GM23338 (cell line): ENCODE results near the gene PWP2.

ENCODE experiments used
- EZH2 ChIP-seq: fragments of 200-600 bp; sonication (generic); IDR thresholded peaks from one replicate; pipeline ENCODE4 v1.8.0; 2017; ENCODE audit warnings: antibody characterized with exemption, mild to moderate bottlenecking, low read depth; ENCODE audit not compliant: unreplicated experiment
- EZH2phosphoT487 ChIP-seq: fragments of 200-600 bp; sonication (generic); IDR thresholded peaks from one replicate; pipeline ENCODE4 v1.8.1; 2018; ENCODE audit warnings: antibody characterized with exemption; ENCODE audit not compliant: unreplicated experiment
- POLR2AphosphoS5 ChIP-seq: IDR thresholded peaks from 2 replicates; pipeline ENCODE4 v1.6.1; 2016; ENCODE audit warnings: antibody characterized with exemption, low read depth
- TF ChIP-seq, protein P1 (sequence below), 2 experiments: fragments of 200-600 bp in 1 of 2; sonication (generic) in 1 of 2; conservative IDR thresholded peaks; 2 replicates each; pipeline versions ENCODE4 v1.5.1 to v1.6.1; 2016 to 2017; ENCODE audit warnings: antibody characterized with exemption in 2 of 2, low read depth in 2 of 2, mild to moderate bottlenecking in 2 of 2, moderate library complexity in 1 of 2
- TF ChIP-seq, protein P2 (sequence below): IDR thresholded peaks from one replicate; pipeline ENCODE4 v1.6.1; 2018; ENCODE audit warnings: antibody characterized with exemption; ENCODE audit not compliant: unreplicated experiment

DNA sequence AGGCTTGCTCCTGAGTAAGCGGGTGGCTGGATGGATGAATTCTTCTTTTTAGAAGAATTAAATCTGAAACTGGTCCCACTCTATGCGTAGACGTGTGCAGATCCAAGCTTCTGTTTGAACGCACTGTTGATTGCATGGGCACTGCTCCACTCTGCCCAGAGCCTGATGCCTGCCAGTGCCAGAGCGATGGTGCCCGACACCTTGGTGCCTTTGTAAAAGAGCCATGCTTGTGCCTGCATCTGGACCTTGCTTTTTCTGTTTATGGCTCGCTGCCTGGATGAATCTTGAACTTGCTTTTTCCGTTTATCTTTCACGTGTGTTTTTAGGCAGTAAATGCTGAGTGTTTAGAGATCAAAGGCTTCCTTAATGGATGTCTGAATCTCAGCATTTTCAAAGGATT lies 15.0 kb upstream of the PWP2 start:
- TF ChIP-seq, protein P1, sequence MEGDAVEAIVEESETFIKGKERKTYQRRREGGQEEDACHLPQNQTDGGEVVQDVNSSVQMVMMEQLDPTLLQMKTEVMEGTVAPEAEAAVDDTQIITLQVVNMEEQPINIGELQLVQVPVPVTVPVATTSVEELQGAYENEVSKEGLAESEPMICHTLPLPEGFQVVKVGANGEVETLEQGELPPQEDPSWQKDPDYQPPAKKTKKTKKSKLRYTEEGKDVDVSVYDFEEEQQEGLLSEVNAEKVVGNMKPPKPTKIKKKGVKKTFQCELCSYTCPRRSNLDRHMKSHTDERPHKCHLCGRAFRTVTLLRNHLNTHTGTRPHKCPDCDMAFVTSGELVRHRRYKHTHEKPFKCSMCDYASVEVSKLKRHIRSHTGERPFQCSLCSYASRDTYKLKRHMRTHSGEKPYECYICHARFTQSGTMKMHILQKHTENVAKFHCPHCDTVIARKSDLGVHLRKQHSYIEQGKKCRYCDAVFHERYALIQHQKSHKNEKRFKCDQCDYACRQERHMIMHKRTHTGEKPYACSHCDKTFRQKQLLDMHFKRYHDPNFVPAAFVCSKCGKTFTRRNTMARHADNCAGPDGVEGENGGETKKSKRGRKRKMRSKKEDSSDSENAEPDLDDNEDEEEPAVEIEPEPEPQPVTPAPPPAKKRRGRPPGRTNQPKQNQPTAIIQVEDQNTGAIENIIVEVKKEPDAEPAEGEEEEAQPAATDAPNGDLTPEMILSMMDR (conservative IDR thresholded peaks at IDR 0.05; ENCODE audit: low read depth in 2 of 2), result no peak
- TF ChIP-seq, protein P2, sequence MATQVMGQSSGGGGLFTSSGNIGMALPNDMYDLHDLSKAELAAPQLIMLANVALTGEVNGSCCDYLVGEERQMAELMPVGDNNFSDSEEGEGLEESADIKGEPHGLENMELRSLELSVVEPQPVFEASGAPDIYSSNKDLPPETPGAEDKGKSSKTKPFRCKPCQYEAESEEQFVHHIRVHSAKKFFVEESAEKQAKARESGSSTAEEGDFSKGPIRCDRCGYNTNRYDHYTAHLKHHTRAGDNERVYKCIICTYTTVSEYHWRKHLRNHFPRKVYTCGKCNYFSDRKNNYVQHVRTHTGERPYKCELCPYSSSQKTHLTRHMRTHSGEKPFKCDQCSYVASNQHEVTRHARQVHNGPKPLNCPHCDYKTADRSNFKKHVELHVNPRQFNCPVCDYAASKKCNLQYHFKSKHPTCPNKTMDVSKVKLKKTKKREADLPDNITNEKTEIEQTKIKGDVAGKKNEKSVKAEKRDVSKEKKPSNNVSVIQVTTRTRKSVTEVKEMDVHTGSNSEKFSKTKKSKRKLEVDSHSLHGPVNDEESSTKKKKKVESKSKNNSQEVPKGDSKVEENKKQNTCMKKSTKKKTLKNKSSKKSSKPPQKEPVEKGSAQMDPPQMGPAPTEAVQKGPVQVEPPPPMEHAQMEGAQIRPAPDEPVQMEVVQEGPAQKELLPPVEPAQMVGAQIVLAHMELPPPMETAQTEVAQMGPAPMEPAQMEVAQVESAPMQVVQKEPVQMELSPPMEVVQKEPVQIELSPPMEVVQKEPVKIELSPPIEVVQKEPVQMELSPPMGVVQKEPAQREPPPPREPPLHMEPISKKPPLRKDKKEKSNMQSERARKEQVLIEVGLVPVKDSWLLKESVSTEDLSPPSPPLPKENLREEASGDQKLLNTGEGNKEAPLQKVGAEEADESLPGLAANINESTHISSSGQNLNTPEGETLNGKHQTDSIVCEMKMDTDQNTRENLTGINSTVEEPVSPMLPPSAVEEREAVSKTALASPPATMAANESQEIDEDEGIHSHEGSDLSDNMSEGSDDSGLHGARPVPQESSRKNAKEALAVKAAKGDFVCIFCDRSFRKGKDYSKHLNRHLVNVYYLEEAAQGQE, result no peak
- no peak for TF ChIP-seq POLR2AphosphoS5
- no peak for TF ChIP-seq EZH2phosphoT487
- TF ChIP-seq EZH2, result no peak
